ENCODE results near the gene NFE2.

DNA sequence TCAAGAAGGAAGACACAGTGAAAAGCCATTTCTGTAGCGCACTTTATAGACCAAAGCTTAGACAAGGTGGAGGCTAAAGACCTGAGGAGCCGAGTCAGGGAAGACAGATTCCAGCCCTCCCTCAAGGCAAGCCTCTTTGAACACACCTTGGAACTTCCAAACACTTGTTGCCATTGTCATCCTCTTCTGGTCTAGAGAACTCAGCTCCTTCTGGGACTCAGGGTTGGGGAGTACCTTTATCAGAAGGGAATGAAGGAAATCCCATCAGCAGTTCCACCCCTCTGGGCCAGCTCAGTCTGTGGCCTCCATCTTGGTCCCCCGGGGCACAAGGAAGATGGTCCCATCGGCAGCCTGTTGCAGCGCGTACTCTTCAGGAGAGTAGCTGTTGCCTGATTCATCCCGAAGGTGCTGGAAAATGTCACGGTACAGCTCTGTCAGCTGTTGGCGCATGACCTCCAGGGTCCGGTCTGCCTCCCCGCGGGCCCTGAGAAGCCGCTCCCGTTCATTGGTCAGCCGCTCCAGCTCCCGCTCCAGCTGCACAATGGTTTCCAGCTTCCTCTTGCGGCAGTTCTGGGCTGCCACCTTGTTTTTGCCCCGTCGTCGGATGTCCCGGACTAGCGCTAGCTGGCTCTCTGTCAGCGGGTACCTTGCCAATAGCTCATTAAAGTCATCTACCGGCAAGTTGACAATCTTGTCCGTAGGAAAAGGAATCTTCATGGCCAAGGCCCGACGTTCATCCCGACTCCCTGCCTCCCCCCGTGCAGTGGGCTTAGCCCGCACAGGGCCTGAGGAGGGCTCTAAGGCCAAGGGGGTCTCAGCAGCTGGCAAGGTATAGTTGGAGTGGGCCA lies 8.5 kb downstream of the NFE2 start:
- TF ChIP-seq SUZ12 (IDR thresholded peaks at IDR 0.05; ENCODE audit: extremely low read depth, insufficient read depth, insufficient read length), result no peak
- no peak for TF ChIP-seq YY1 (IDR thresholded peaks at IDR 0.05; ENCODE audit: insufficient read depth, insufficient read length)
- TF ChIP-seq ZNF274 (IDR thresholded peaks at IDR 0.05; ENCODE audit: low read depth, low read length), result no peak

Data from NT2/D1 (cell line).